Mesenchymal stem cell (in vitro differentiated cells and primary cell): ENCODE measurements around the gene ICA1.

Experiments
- DNase-seq: peaks from one replicate; pipeline ENCODE4 v3.0.0-alpha.2; 2013
- H2AFZ ChIP-seq: one replicate; pipeline ENCODE4 v1.6.1; 2013; ENCODE audit warnings: low read depth, mild to moderate bottlenecking, control low read depth, inconsistent platforms, low read length, moderate library complexity
- H2AK5ac ChIP-seq: 2 replicates; pipeline ENCODE4 v1.6.1; 2013; ENCODE audit warnings: low read length, moderate library complexity, mild to moderate bottlenecking, inconsistent platforms; ENCODE audit not compliant: severe bottlenecking
- H2BK120ac ChIP-seq: one replicate; pipeline ENCODE4 v1.6.1; 2013; ENCODE audit warnings: low read depth, mild to moderate bottlenecking, inconsistent platforms, low read length, moderate library complexity
- H2BK12ac ChIP-seq, 2 experiments: one replicate each; pipeline ENCODE4 v1.6.1; 2013; ENCODE audit warnings: inconsistent platforms in 2 of 2, low read length in 2 of 2, mild to moderate bottlenecking in 2 of 2, moderate library complexity in 2 of 2, control low read depth in 1 of 2
- H2BK15ac ChIP-seq: one replicate; pipeline ENCODE4 v1.6.1; 2013; ENCODE audit warnings: mild to moderate bottlenecking, low read depth, inconsistent platforms; ENCODE audit not compliant: poor library complexity, severe bottlenecking
- H2BK5ac ChIP-seq: 2 replicates; pipeline ENCODE4 v1.6.1; 2013; ENCODE audit warnings: low read depth, mild to moderate bottlenecking, low read length, control low read depth, inconsistent platforms; ENCODE audit not compliant: poor library complexity, severe bottlenecking
- H3K14ac ChIP-seq, 2 experiments: one replicate each; pipeline ENCODE4 v1.6.1; 2013; ENCODE audit warnings: inconsistent platforms in 2 of 2, low read length in 2 of 2, control low read depth in 1 of 2, mild to moderate bottlenecking in 1 of 2, moderate library complexity in 1 of 2
- H3K18ac ChIP-seq, 2 experiments: one replicate each; pipeline ENCODE4 v1.6.1; 2013; ENCODE audit warnings: inconsistent platforms in 2 of 2, low read length in 2 of 2, control low read depth in 1 of 2, low read depth in 1 of 2, mild to moderate bottlenecking in 1 of 2
- H3K23ac ChIP-seq, 2 experiments: one replicate each; pipeline ENCODE4 v1.6.1; 2013; ENCODE audit warnings: inconsistent platforms in 2 of 2, low read length in 2 of 2, mild to moderate bottlenecking in 2 of 2, moderate library complexity in 2 of 2, control low read depth in 1 of 2
- H3K27ac ChIP-seq: 2 replicates; pipeline ENCODE4 v1.5.1; 2013; ENCODE audit warnings: mild to moderate bottlenecking, moderate library complexity, low read length, control low read depth, inconsistent platforms; ENCODE audit not compliant: poor library complexity, severe bottlenecking
- H3K27me3 ChIP-seq, 2 experiments: 2 replicates each; pipeline versions ENCODE4 v1.6.1 to v1.7.0; 2013; ENCODE audit warnings: low read length in 2 of 2, mild to moderate bottlenecking in 2 of 2, moderate library complexity in 2 of 2, control low read depth in 1 of 2, inconsistent platforms in 1 of 2; ENCODE audit not compliant: control insufficient read depth in 1 of 2, insufficient read depth in 1 of 2
- H3K36me3 ChIP-seq, 2 experiments: 2 replicates each; pipeline versions ENCODE4 v1.6.1 to v1.7.0; 2013; ENCODE audit warnings: low read length in 2 of 2, control low read depth in 1 of 2, inconsistent platforms in 1 of 2, low read depth in 1 of 2, mild to moderate bottlenecking in 1 of 2; ENCODE audit not compliant: insufficient read depth in 2 of 2, control insufficient read depth in 1 of 2
- H3K4ac ChIP-seq, 2 experiments: one replicate each; pipeline ENCODE4 v1.6.1; 2013; ENCODE audit warnings: inconsistent platforms in 2 of 2, low read length in 2 of 2, mild to moderate bottlenecking in 2 of 2, moderate library complexity in 2 of 2, control low read depth in 1 of 2, low read depth in 1 of 2
- H3K4me1 ChIP-seq: 2 replicates; pipeline ENCODE4 v1.6.1; 2013; ENCODE audit warnings: low read depth, low read length, control low read depth; ENCODE audit not compliant: control insufficient read depth, insufficient read depth
- H3K4me2 ChIP-seq: 2 replicates; pipeline ENCODE4 v1.6.1; 2013; ENCODE audit warnings: low read length, mild to moderate bottlenecking, inconsistent platforms; ENCODE audit not compliant: poor library complexity, severe bottlenecking
- H3K4me3 ChIP-seq, 2 experiments: 2 replicates each; pipeline versions ENCODE4 v1.5.1 to v1.7.0; 2013; ENCODE audit warnings: low read length in 2 of 2, mild to moderate bottlenecking in 2 of 2, control low read depth in 1 of 2, low read depth in 1 of 2; ENCODE audit not compliant: insufficient read depth in 1 of 2
- H3K79me1 ChIP-seq: replicated peaks from 2 replicates; pipeline ENCODE4 v1.6.1; 2013; ENCODE audit warnings: mild to moderate bottlenecking, control low read depth, low read length, inconsistent platforms; ENCODE audit not compliant: poor library complexity, severe bottlenecking
- H3K9ac ChIP-seq: 2 replicates; pipeline ENCODE4 v1.7.0; 2013; ENCODE audit warnings: mild to moderate bottlenecking, low read length, moderate library complexity
- H3K9me3 ChIP-seq: 2 replicates; pipeline ENCODE4 v1.7.0; 2013; ENCODE audit warnings: mild to moderate bottlenecking, low read length; ENCODE audit not compliant: control insufficient read depth
- H4K8ac ChIP-seq: one replicate; pipeline ENCODE4 v1.6.1; 2013; ENCODE audit warnings: inconsistent platforms, mild to moderate bottlenecking, low read length, moderate library complexity
- H4K91ac ChIP-seq: one replicate; pipeline ENCODE4 v1.6.1; 2013; ENCODE audit warnings: mild to moderate bottlenecking, low read length, inconsistent platforms
- WGBS: methylation state at CpG from one replicate; pipeline ENCODE4 v1.1.7; 2013; ENCODE audit warnings: mixed read lengths; 5-methylcytosine and 5-hydroxymethylcytosine counted together

Gene ICA1

DNA sequence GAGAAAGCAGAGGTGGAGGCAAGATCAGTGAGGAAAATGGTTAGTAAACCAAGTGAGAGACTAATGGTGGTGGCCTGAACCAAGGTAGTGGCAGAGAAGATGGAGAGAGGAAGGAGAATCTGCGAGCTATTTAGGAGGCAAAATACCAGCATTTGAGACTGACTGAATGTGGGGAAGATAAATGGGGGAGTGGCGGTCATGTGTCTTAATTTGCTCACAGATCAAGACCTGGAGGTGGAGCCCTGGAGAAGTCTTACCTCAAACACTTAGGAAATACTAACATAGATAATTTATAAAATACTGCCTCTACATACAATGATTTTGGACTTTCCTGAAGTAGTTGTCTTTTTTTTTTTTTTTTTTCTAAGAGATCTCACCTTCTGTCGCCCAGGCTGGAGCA is 34.7 kb downstream of the ICA1 start:
- Histone ChIP-seq H2BK15ac (no peak overlapping the region), H3K18ac (no peak overlapping the region), H3K14ac (no peak overlapping the region), H2BK5ac (no peak overlapping the region), H2AFZ (no peak overlapping the region), H3K27me3 (no peaks in the 10 kb centered on the region), H3K9ac (no peak overlapping the region), H2BK12ac (no peak overlapping the region), H3K27ac (no peak overlapping the region), H2AK5ac (no peak overlapping the region), H2BK120ac (no peak overlapping the region), H3K79me1 (no peaks in the 10 kb centered on the region), H4K91ac (no peak overlapping the region), H4K8ac (no peak overlapping the region), H3K4me1 (no peaks in the 10 kb centered on the region), H3K36me3 (no peaks in the 10 kb centered on the region), H3K4me2 (no peak overlapping the region), H3K9me3 (no peaks in the 10 kb centered on the region), H3K4me3 (no peak overlapping the region), H3K23ac (no peak overlapping the region), H3K4ac (no peak overlapping the region)
- no peak for DNase-seq
- WGBS = 88% methylated on average over 2 of the region's 3 CpGs

DNA sequence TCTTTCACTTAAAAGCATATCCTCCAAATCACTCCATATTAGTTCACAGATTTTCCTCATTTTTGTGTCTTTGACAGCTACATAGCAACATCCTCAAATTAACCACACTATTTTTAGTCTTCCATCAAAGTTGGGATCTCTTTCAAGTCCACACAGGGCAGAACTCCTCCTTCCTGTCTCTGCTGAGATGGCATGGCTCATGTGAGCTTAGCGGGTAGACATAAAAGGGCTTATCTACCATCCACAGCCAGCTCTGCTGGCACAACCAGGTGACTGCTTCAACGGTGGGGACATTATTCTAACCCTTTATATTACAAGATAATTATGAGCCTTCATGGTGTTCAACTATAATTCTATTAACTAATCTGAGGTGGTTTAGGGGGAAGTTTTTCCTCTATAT is 35.5 kb downstream of the ICA1 start:
- Histone ChIP-seq H3K18ac (no peak overlapping the region), H2AK5ac (no peak overlapping the region), H3K9ac (no peak overlapping the region), H2BK5ac (no peak overlapping the region), H2BK12ac (no peak overlapping the region), H4K91ac (no peak overlapping the region), H2AFZ (no peak overlapping the region), H3K79me1 (no peaks in the 10 kb centered on the region), H4K8ac (no peak overlapping the region), H2BK120ac (no peak overlapping the region), H3K4me1 (no peaks in the 10 kb centered on the region), H3K27ac (no peak overlapping the region), H3K4me2 (no peak overlapping the region), H2BK15ac (no peak overlapping the region), H3K23ac (no peak overlapping the region), H3K36me3 (no peaks in the 10 kb centered on the region), H3K4ac (no peak overlapping the region), H3K9me3 (no peaks in the 10 kb centered on the region), H3K4me3 (no peak overlapping the region), H3K14ac (no peak overlapping the region), H3K27me3 (no peaks in the 10 kb centered on the region)
- WGBS = 100% methylated on average over 1 of the region's 2 CpGs
- no peak for DNase-seq

GRCh38 chr7:8221567-8221966 is 40.4 kb downstream of the ICA1 start:
- no peak overlapping the region for H4K91ac ChIP-seq
- H3K14ac ChIP-seq = no peak overlapping the region
- WGBS = 86% methylated on average over 5 of the region's 5 CpGs
- no peak for DNase-seq
- no peaks in the 10 kb centered on the region for H3K9me3 ChIP-seq
- no peak overlapping the region for H3K27ac ChIP-seq
- no peak overlapping the region for H2AFZ ChIP-seq
- H2BK120ac ChIP-seq = no peak overlapping the region
- H2BK15ac ChIP-seq = no peak overlapping the region
- no peaks in the 10 kb centered on the region for H3K36me3 ChIP-seq
- H2BK5ac ChIP-seq = no peak overlapping the region
- no peak overlapping the region for H2AK5ac ChIP-seq
- no peak overlapping the region for H4K8ac ChIP-seq
- no peak overlapping the region for H2BK12ac ChIP-seq
- H3K27me3 ChIP-seq = no peaks in the 10 kb centered on the region
- H3K23ac ChIP-seq = no peak overlapping the region
- no peak overlapping the region for H3K9ac ChIP-seq
- H3K18ac ChIP-seq = no peak overlapping the region
- H3K4me2 ChIP-seq = no peak overlapping the region
- no peak overlapping the region for H3K4ac ChIP-seq
- H3K4me3 ChIP-seq = no peak overlapping the region
- no peaks in the 10 kb centered on the region for H3K4me1 ChIP-seq
- H3K79me1 ChIP-seq = no peaks in the 10 kb centered on the region

- Histone ChIP-seq H2BK5ac (no peak overlapping the region), H3K4me1 (no peaks in the 10 kb centered on the region), H3K27me3 (no peaks in the 10 kb centered on the region), H3K27ac (no peak overlapping the region), H3K79me1 (no peaks in the 10 kb centered on the region), H2BK12ac (no peak overlapping the region), H3K14ac (no peak overlapping the region), H3K4ac (no peak overlapping the region), H3K23ac (no peak overlapping the region), H3K9ac (no peak overlapping the region), H3K4me3 (no peak overlapping the region), H3K4me2 (no peak overlapping the region), H3K9me3 (no peaks in the 10 kb centered on the region), H3K36me3 (no peaks in the 10 kb centered on the region), H3K18ac (no peak overlapping the region), H2BK120ac (no peak overlapping the region), H2AFZ (no peak overlapping the region), H4K8ac (no peak overlapping the region), H2BK15ac (no peak overlapping the region), H4K91ac (no peak overlapping the region), H2AK5ac (no peak overlapping the region)
- no peak for DNase-seq
- 92% methylated on average over 5 of the region's 5 CpGs for WGBS
Observed at GRCh38 chr7:8221101-8221495, 40.9 kb downstream of the ICA1 start.
